HFF-Myc (cell line): ENCODE results near the gene METTL9.
"Not testable (repeated sequence)": the region's sequence is repeated elsewhere in the genome, so short reads cannot be mapped to it uniquely, and the experiment has no call there.

Experiments used
- DNase-seq: peaks from one replicate; pipeline ENCODE4 v3.0.0-alpha.2; 2011; ENCODE audit warnings: low read depth; ENCODE audit errors: extremely low read depth
- H3K4me3 ChIP-seq: replicated peaks from 2 replicates; pipeline ENCODE4 v1.5.1; 2011; ENCODE audit warnings: low read depth, mild to moderate bottlenecking, control low read depth, low read length
- CTCF ChIP-seq: IDR thresholded peaks from 2 replicates; pipeline ENCODE4 v1.5.1; 2012; ENCODE audit warnings: mild to moderate bottlenecking, low read depth, low read length, control low read depth; ENCODE audit errors: missing control alignments

Gene METTL9

GRCh38 chr16:21663889-21664647, 64.7 kb downstream of the METTL9 start, which contains the start of gene OTOA:
Gene OTOA (plus strand): TSS chr16:21663968. CDS start chr16:21678515, 14,547 bp downstream.
- H3K4me3 ChIP-seq, result no peak within 1 kb of the TSS
- TF ChIP-seq CTCF, result no peak
- no peak for DNase-seq

GRCh38 chr16:21664801-21665492, 65.6 kb downstream of the METTL9 start:
- no peak overlapping the region for H3K4me3 ChIP-seq
- DNase-seq, result no peak
- TF ChIP-seq CTCF, result no peak

- no peak for DNase-seq
- no peak for TF ChIP-seq CTCF
- H3K4me3 ChIP-seq, result no peak overlapping the region
Observed at GRCh38 chr16:21666772-21667171, 67.4 kb downstream of the METTL9 start.

- no peak for TF ChIP-seq CTCF
- no peak overlapping the region for H3K4me3 ChIP-seq
- no peak for DNase-seq
Observed at GRCh38 chr16:21667575-21667974, 68.2 kb downstream of the METTL9 start.

GRCh38 chr16:21673469-21673868, 74.1 kb downstream of the METTL9 start:
- no peak overlapping the region for H3K4me3 ChIP-seq
- DNase-seq, result no peak
- no peak for TF ChIP-seq CTCF

- not testable (repeated sequence) for DNase-seq
Observed at GRCh38 chr16:21674456-21674855, 75.1 kb downstream of the METTL9 start.

GRCh38 chr16:21680714-21681113, 81.3 kb downstream of the METTL9 start:
- not testable (repeated sequence) for DNase-seq

More at GRCh38 chr16:21674456-21674855, 75.1 kb downstream of the METTL9 start:
- H3K4me3 ChIP-seq, result not testable (repeated sequence)

GRCh38 chr16:21683184-21683583, 83.8 kb downstream of the METTL9 start:
- H3K4me3 ChIP-seq, result no peak overlapping the region
- DNase-seq, result no peak
- TF ChIP-seq CTCF, result no peak

More at GRCh38 chr16:21680714-21681113, 81.3 kb downstream of the METTL9 start:
- not testable (repeated sequence) for H3K4me3 ChIP-seq
